Skeletal muscle satellite cell (primary cell): ENCODE data around the gene POGZ.
"Not testable (repeated sequence)": the region's sequence is repeated elsewhere in the genome, so short reads cannot be mapped to it uniquely, and the experiment has no call there.

ENCODE experiments used
- H3K27me3 ChIP-seq: 2 replicates; pipeline ENCODE4 v1.7.0; 2013; ENCODE audit warnings: low read length; ENCODE audit not compliant: control insufficient read depth, insufficient read depth
- H3K36me3 ChIP-seq: 2 replicates; pipeline ENCODE4 v1.7.0; 2013; ENCODE audit warnings: mild to moderate bottlenecking, control low read depth, low read length; ENCODE audit not compliant: insufficient read depth
- H3K4me1 ChIP-seq: 2 replicates; pipeline ENCODE4 v1.7.0; 2013; ENCODE audit warnings: low read length; ENCODE audit not compliant: control insufficient read depth, insufficient read depth
- H3K4me2 ChIP-seq: 2 replicates; pipeline ENCODE4 v1.7.0; 2013; ENCODE audit warnings: mild to moderate bottlenecking, low read length
- H3K4me3 ChIP-seq: 2 replicates; pipeline ENCODE4 v1.7.0; 2013; ENCODE audit warnings: low read length
- H3K9ac ChIP-seq: 2 replicates; pipeline ENCODE4 v1.7.0; 2013; ENCODE audit warnings: mild to moderate bottlenecking, low read depth, low read length, moderate library complexity
- H3K9me3 ChIP-seq: replicated peaks from 2 replicates; pipeline ENCODE4 v1.7.0; 2013; ENCODE audit warnings: mild to moderate bottlenecking, control low read depth, low read length

The POGZ gene

GRCh38 chr1:151390221-151391078, 68.8 kb downstream of the POGZ start:
- not testable (repeated sequence) for H3K4me3 ChIP-seq, H3K9ac ChIP-seq, H3K27me3 ChIP-seq, H3K36me3 ChIP-seq, H3K4me1 ChIP-seq, H3K4me2 ChIP-seq, H3K9me3 ChIP-seq

GRCh38 chr1:151386002-151386401, 73.3 kb downstream of the POGZ start:
- H3K36me3 ChIP-seq: no peaks in the 10 kb centered on the region
- no peaks in the 10 kb centered on the region for H3K4me1 ChIP-seq
- peaks cover 11% of the 10 kb centered on the region for H3K27me3 ChIP-seq

GRCh38 chr1:151384584-151384983, 74.7 kb downstream of the POGZ start:
- no peaks in the 10 kb centered on the region for H3K4me1 ChIP-seq

More at GRCh38 chr1:151386002-151386401, 73.3 kb downstream of the POGZ start:
- Histone ChIP-seq H3K9me3 (no peaks in the 10 kb centered on the region), H3K4me3 (no peak overlapping the region), H3K4me2 (no peak overlapping the region), H3K9ac (no peak overlapping the region)

GRCh38 chr1:151377150-151377884, 82.0 kb downstream of the POGZ start:
- Histone ChIP-seq H3K4me1 (peaks cover 3% of the 10 kb centered on the region), H3K4me2 (no peak overlapping the region), H3K27me3 (peaks cover 22% of the 10 kb centered on the region)

More at GRCh38 chr1:151384584-151384983, 74.7 kb downstream of the POGZ start:
- H3K36me3 ChIP-seq: no peaks in the 10 kb centered on the region
- H3K9ac ChIP-seq: no peak overlapping the region
- no peak overlapping the region for H3K4me3 ChIP-seq
- H3K4me2 ChIP-seq: no peak overlapping the region
- H3K27me3 ChIP-seq: peaks cover 11% of the 10 kb centered on the region
- no peaks in the 10 kb centered on the region for H3K9me3 ChIP-seq

GRCh38 chr1:151373196-151373595, 86.1 kb downstream of the POGZ start:
- Histone ChIP-seq H3K36me3 (no peaks in the 10 kb centered on the region), H3K4me3 (no peak overlapping the region), H3K4me2 (no peak overlapping the region), H3K9ac (no peak overlapping the region), H3K4me1 (peaks cover 26% of the 10 kb centered on the region), H3K9me3 (no peaks in the 10 kb centered on the region), H3K27me3 (peaks cover 16% of the 10 kb centered on the region)

More at GRCh38 chr1:151377150-151377884, 82.0 kb downstream of the POGZ start:
- Histone ChIP-seq H3K36me3 (no peaks in the 10 kb centered on the region), H3K9ac (no peak overlapping the region), H3K4me3 (no peak overlapping the region), H3K9me3 (no peaks in the 10 kb centered on the region)

GRCh38 chr1:151372058-151372934, 87.0 kb downstream of the POGZ start, which contains the start of gene SELENBP1:
Gene SELENBP1 (minus strand): TSS chr1:151372705. CDS start chr1:151372641, 64 bp downstream.
- H3K9me3 ChIP-seq: no peaks in the 10 kb centered on the region
- H3K4me1 ChIP-seq: peaks cover 26% of the 10 kb centered on the region
- H3K27me3 ChIP-seq: peaks cover 8% of the 10 kb centered on the region
- no peaks in the 10 kb centered on the region for H3K36me3 ChIP-seq
- peak within 1 kb of the TSS; percentile 69 for H3K4me3 ChIP-seq
- H3K4me2 ChIP-seq: peak within 1 kb of the TSS; percentile 89
- H3K9ac ChIP-seq: peak within 1 kb of the TSS; percentile 53

GRCh38 chr1:151371370-151372057, 87.8 kb downstream of the POGZ start:
- Histone ChIP-seq H3K9ac (no peak overlapping the region), H3K9me3 (no peaks in the 10 kb centered on the region), H3K27me3 (peaks cover 5% of the 10 kb centered on the region), H3K4me1 (peaks cover 26% of the 10 kb centered on the region), H3K4me2 (peak overlapping the region; percentile 89), H3K4me3 (peak overlapping the region; percentile 69), H3K36me3 (no peaks in the 10 kb centered on the region)

- H3K4me2 ChIP-seq: no peak overlapping the region
- H3K4me3 ChIP-seq: no peak overlapping the region
- H3K36me3 ChIP-seq: no peaks in the 10 kb centered on the region
- peaks cover 3% of the 10 kb centered on the region for H3K27me3 ChIP-seq
- H3K4me1 ChIP-seq: peaks cover 26% of the 10 kb centered on the region
- no peaks in the 10 kb centered on the region for H3K9me3 ChIP-seq
- H3K9ac ChIP-seq: no peak overlapping the region
These were observed 88.9 kb downstream of the POGZ start for GRCh38 chr1:151370211-151370911.

GRCh38 chr1:151369621-151370048, 89.7 kb downstream of the POGZ start:
- Histone ChIP-seq H3K9me3 (no peaks in the 10 kb centered on the region), H3K36me3 (no peaks in the 10 kb centered on the region), H3K4me3 (no peak overlapping the region)

GRCh38 chr1:151369302-151369610, 90.0 kb downstream of the POGZ start:
- H3K9me3 ChIP-seq: no peaks in the 10 kb centered on the region
- H3K4me3 ChIP-seq: no peak overlapping the region
- H3K4me2 ChIP-seq: no peak overlapping the region
- peaks cover 26% of the 10 kb centered on the region for H3K4me1 ChIP-seq
- H3K27me3 ChIP-seq: peaks cover 3% of the 10 kb centered on the region
- H3K36me3 ChIP-seq: no peaks in the 10 kb centered on the region
- H3K9ac ChIP-seq: no peak overlapping the region

More at GRCh38 chr1:151369621-151370048, 89.7 kb downstream of the POGZ start:
- peaks cover 3% of the 10 kb centered on the region for H3K27me3 ChIP-seq
- peaks cover 26% of the 10 kb centered on the region for H3K4me1 ChIP-seq
- H3K4me2 ChIP-seq: no peak overlapping the region
- no peak overlapping the region for H3K9ac ChIP-seq
